Measurements from ENCODE around the gene HOGA1.

The HOGA1 gene

DNA sequence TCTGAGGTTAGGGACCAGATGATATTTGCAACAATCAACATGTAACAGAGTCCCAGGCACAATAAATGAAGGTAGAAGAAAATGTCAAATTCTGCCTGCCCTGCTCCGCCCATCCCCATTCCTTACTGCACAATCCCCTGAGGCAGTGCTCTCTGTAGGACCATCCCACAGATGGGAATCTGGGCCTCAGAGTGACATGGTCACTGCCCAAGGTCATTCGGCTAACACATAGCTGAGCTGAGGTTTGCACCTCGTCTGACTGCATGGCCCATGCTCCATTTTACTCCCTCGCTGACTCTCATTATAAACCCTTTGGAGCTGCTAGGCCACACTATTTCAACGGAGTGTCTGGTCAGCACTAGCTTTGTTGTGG lies 1.2 kb downstream of the HOGA1 start:
- no peak for TF ChIP-seq TAF1 (IDR thresholded peaks at IDR 0.05; ENCODE audit: borderline replicate concordance, insufficient read depth, low read length)
- TF ChIP-seq, protein P1, sequence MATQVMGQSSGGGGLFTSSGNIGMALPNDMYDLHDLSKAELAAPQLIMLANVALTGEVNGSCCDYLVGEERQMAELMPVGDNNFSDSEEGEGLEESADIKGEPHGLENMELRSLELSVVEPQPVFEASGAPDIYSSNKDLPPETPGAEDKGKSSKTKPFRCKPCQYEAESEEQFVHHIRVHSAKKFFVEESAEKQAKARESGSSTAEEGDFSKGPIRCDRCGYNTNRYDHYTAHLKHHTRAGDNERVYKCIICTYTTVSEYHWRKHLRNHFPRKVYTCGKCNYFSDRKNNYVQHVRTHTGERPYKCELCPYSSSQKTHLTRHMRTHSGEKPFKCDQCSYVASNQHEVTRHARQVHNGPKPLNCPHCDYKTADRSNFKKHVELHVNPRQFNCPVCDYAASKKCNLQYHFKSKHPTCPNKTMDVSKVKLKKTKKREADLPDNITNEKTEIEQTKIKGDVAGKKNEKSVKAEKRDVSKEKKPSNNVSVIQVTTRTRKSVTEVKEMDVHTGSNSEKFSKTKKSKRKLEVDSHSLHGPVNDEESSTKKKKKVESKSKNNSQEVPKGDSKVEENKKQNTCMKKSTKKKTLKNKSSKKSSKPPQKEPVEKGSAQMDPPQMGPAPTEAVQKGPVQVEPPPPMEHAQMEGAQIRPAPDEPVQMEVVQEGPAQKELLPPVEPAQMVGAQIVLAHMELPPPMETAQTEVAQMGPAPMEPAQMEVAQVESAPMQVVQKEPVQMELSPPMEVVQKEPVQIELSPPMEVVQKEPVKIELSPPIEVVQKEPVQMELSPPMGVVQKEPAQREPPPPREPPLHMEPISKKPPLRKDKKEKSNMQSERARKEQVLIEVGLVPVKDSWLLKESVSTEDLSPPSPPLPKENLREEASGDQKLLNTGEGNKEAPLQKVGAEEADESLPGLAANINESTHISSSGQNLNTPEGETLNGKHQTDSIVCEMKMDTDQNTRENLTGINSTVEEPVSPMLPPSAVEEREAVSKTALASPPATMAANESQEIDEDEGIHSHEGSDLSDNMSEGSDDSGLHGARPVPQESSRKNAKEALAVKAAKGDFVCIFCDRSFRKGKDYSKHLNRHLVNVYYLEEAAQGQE (IDR thresholded peaks at IDR 0.05; ENCODE audit: insufficient read depth in 1 of 2, low read depth in 2 of 2, low read length in 2 of 2) = no peak

GRCh38 chr10:97587183-97587582 lies 3.0 kb downstream of the HOGA1 start:
- no peak for TF ChIP-seq FOXP2 (optimal IDR thresholded peaks at IDR 0.05; ENCODE audit: borderline replicate concordance, extremely low read depth, extremely low read length, insufficient read depth)
- TF ChIP-seq POLR2AphosphoS5 (IDR thresholded peaks at IDR 0.05; ENCODE audit: low read depth, low read length) = no peak
- TF ChIP-seq SIN3A (IDR thresholded peaks at IDR 0.05; ENCODE audit: borderline replicate concordance, insufficient read depth, low read length) = no peak
- no peak for TF ChIP-seq TAF1 (IDR thresholded peaks at IDR 0.05; ENCODE audit: borderline replicate concordance, insufficient read depth, low read length)
- TF ChIP-seq, protein P1 (IDR thresholded peaks at IDR 0.05; ENCODE audit: insufficient read depth in 1 of 2, low read depth in 2 of 2, low read length in 2 of 2) = no peak

DNA sequence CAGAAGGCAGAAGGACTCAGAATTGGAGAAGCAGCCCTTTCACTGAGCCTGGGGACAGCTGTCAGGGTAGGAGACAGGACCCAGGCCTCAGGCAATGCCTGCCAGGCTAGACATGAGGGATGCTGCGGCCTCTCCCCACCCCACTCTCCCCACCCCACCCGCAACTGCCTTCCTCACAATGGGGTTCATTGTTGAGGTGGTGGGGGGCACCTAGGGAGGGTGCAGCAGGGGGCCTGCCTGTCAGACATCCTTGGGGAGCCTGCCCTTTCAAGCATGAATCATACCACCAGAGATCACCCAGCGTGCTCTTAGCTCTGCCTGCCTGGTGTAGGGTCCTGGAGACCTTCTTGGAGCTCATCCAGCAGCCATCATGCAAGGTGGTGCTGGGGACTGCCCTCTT lies 5.3 kb downstream of the HOGA1 start, which contains the start of gene C10orf62:
Gene C10orf62, plus strand, starts transcription at position 243 of the 400 bp plus-strand sequence. CDS start 177 bp downstream, outside the sequence.
- TF ChIP-seq SIN3A (IDR thresholded peaks at IDR 0.05; ENCODE audit: borderline replicate concordance, insufficient read depth, low read length) = no peak
- TF ChIP-seq TAF1 (IDR thresholded peaks at IDR 0.05; ENCODE audit: borderline replicate concordance, insufficient read depth, low read length) = no peak
- no peak for TF ChIP-seq FOXP2 (optimal IDR thresholded peaks at IDR 0.05; ENCODE audit: borderline replicate concordance, extremely low read depth, extremely low read length, insufficient read depth)
- TF ChIP-seq, protein P1 (IDR thresholded peaks at IDR 0.05; ENCODE audit: insufficient read depth in 1 of 2, low read depth in 2 of 2, low read length in 2 of 2) = no peak
- no peak for TF ChIP-seq POLR2AphosphoS5 (IDR thresholded peaks at IDR 0.05; ENCODE audit: low read depth, low read length)

GRCh38 chr10:97590082-97590747 lies 6.0 kb downstream of the HOGA1 start:
- TF ChIP-seq FOXP2 (optimal IDR thresholded peaks at IDR 0.05; ENCODE audit: borderline replicate concordance, extremely low read depth, extremely low read length, insufficient read depth) (no peak), TAF1 (IDR thresholded peaks at IDR 0.05; ENCODE audit: borderline replicate concordance, insufficient read depth, low read length) (no peak), POLR2AphosphoS5 (IDR thresholded peaks at IDR 0.05; ENCODE audit: low read depth, low read length) (no peak), SIN3A (IDR thresholded peaks at IDR 0.05; ENCODE audit: borderline replicate concordance, insufficient read depth, low read length) (no peak)
- TF ChIP-seq, protein P1 (IDR thresholded peaks at IDR 0.05; ENCODE audit: insufficient read depth in 1 of 2, low read depth in 2 of 2, low read length in 2 of 2) = no peak

Measured in PFSK-1 (cell line).